CD4-positive, alpha-beta T cell treated with Interferon alpha-2 for 1 hour (primary cell): ENCODE data around the gene EMP3.
"Not testable (repeated sequence)": the region's sequence is repeated elsewhere in the genome, so short reads cannot be mapped to it uniquely, and the experiment has no call there.

ENCODE experiments used
- DNase-seq, 2 donors: peaks; one replicate each; pipeline ENCODE4 v3.0.0-alpha.2; 2020 to 2022

The EMP3 gene

GRCh38 chr19:48348737-48349136 is 23.4 kb downstream of the EMP3 start:
- DNase-seq, result no peak

- no peak for DNase-seq
These were observed 25.5 kb downstream of the EMP3 start for GRCh38 chr19:48350856-48351255.

GRCh38 chr19:48351341-48351752 is 26.0 kb downstream of the EMP3 start:
- DNase-seq, result peak; percentile 72 to 81

- no peak for DNase-seq
These were observed 28.3 kb downstream of the EMP3 start for GRCh38 chr19:48353677-48354076.

GRCh38 chr19:48354332-48354992 is 29.1 kb downstream of the EMP3 start:
- DNase-seq, result no peak

- DNase-seq, result no peak
These were observed 30.1 kb downstream of the EMP3 start for GRCh38 chr19:48355365-48355954.

- no peak for DNase-seq
These were observed 33.8 kb downstream of the EMP3 start for GRCh38 chr19:48359123-48359522.

GRCh38 chr19:48361912-48362311 is 36.6 kb downstream of the EMP3 start:
- DNase-seq, result no peak

GRCh38 chr19:48362716-48363499 is 37.6 kb downstream of the EMP3 start:
- DNase-seq, result peak; percentile 90 to 92

GRCh38 chr19:48363500-48363809 is 38.1 kb downstream of the EMP3 start:
- no peak for DNase-seq

- DNase-seq, result peak; percentile 99 to 100
These were observed 38.7 kb downstream of the EMP3 start, which contains the start of the genes SYNGR4 and TMEM143 for GRCh38 chr19:48363810-48364597. Gene SYNGR4 (plus strand): TSS chr19:48364367. CDS start chr19:48365843, 1,476 bp downstream. Gene TMEM143 (minus strand): TSS chr19:48363940. CDS start chr19:48363920, 20 bp downstream.

GRCh38 chr19:48364598-48365348 is 39.4 kb downstream of the EMP3 start:
- no peak for DNase-seq

- DNase-seq, result no peak
These were observed 40.2 kb downstream of the EMP3 start for GRCh38 chr19:48365602-48366001.

- no peak for DNase-seq
These were observed 42.5 kb downstream of the EMP3 start for GRCh38 chr19:48367855-48368254.

GRCh38 chr19:48368936-48369335 is 43.6 kb downstream of the EMP3 start:
- no peak for DNase-seq

GRCh38 chr19:48370955-48371354 is 45.6 kb downstream of the EMP3 start:
- no peak for DNase-seq

GRCh38 chr19:48371367-48371766 is 46.0 kb downstream of the EMP3 start:
- no peak for DNase-seq

- not testable (repeated sequence) for DNase-seq
These were observed 46.4 kb downstream of the EMP3 start for GRCh38 chr19:48371771-48372170.

GRCh38 chr19:48372904-48373303 is 47.6 kb downstream of the EMP3 start:
- no peak for DNase-seq

- DNase-seq, result no peak
These were observed 48.2 kb downstream of the EMP3 start for GRCh38 chr19:48373567-48373966.

GRCh38 chr19:48378194-48378570 is 52.8 kb downstream of the EMP3 start:
- DNase-seq, result no peak

GRCh38 chr19:48379058-48379457 is 53.7 kb downstream of the EMP3 start:
- no peak for DNase-seq
